WTC11 (cell line): ENCODE data around the gene KCNIP4. TPM values are rescaled to one million over a fixed set of nuclear protein-coding genes. Genes with fewer than 3 reads are reported as not detected.

Experiments used
- ATAC-seq: fragments of 200-7000 bp; cut with Tn5 transposase; 2 replicates; pipeline ENCODE4 v1.10.0; 2021; ENCODE audit warnings: mild to moderate bottlenecking, moderate library complexity
- CTCF ChIA-PET: fragments of 300-600 bp; sonication (Branson Sonifier 250); formaldehyde crosslinking; loops from one replicate; lab custom pipeline; 2021; ENCODE audit warnings: antibody characterized with exemption; lab: Charles Lee
- POLR2A ChIA-PET: fragments of 350-600 bp; sonication (Branson Sonifier 250); formaldehyde crosslinking; loops from one replicate; lab custom pipeline; 2021; ENCODE audit warnings: antibody characterized with exemption; lab: Charles Lee
- DNase-seq: peaks from one replicate; pipeline ENCODE4 v3.0.0; 2021; ENCODE audit warnings: low spot score
- H3K27ac Mint-ChIP-seq: 2 replicates; pipeline ENCODE4 v1.8.0; 2021; ENCODE audit warnings: mixed read lengths
- H3K27me3 Mint-ChIP-seq: 2 replicates; pipeline ENCODE4 v1.8.0; 2021; ENCODE audit warnings: low read depth, mild to moderate bottlenecking, moderate library complexity, mixed read lengths
- H3K36me3 Mint-ChIP-seq: 2 replicates; pipeline ENCODE4 v1.8.0; 2021; ENCODE audit warnings: mixed read lengths
- H3K4me1 Mint-ChIP-seq: 2 replicates; pipeline ENCODE4 v1.8.0; 2022; ENCODE audit warnings: mixed read lengths
- H3K4me3 Mint-ChIP-seq: 2 replicates; pipeline ENCODE4 v1.8.0; 2021; ENCODE audit warnings: mild to moderate bottlenecking, moderate library complexity, mixed read lengths
- H3K9me3 Mint-ChIP-seq: 2 replicates; pipeline ENCODE4 v1.8.0; 2021; ENCODE audit warnings: mixed read lengths
- ATF6 ChIP-seq: sonication (generic); formaldehyde crosslinking; IDR thresholded peaks from 2 replicates; pipeline ENCODE4 v1.8.1; 2023; ENCODE audit warnings: mild to moderate bottlenecking, missing genetic modification reagents
- CREB1 ChIP-seq: sonication (generic); formaldehyde crosslinking; IDR thresholded peaks from 2 replicates; pipeline ENCODE4 v1.8.0; 2023; ENCODE audit warnings: mild to moderate bottlenecking, missing genetic modification reagents
- E2F4 ChIP-seq: sonication (generic); formaldehyde crosslinking; IDR thresholded peaks from 2 replicates; pipeline ENCODE4 v1.8.1; 2022; ENCODE audit warnings: low read depth, mild to moderate bottlenecking, moderate library complexity, missing genetic modification reagents, borderline replicate concordance
- ESRRA ChIP-seq: sonication (generic); formaldehyde crosslinking; IDR thresholded peaks from 2 replicates; pipeline ENCODE4 v1.8.1; 2022; ENCODE audit warnings: mild to moderate bottlenecking, missing genetic modification reagents, borderline replicate concordance
- ETV6 ChIP-seq: sonication (generic); formaldehyde crosslinking; IDR thresholded peaks from 2 replicates; pipeline ENCODE4 v1.8.1; 2022; ENCODE audit warnings: mild to moderate bottlenecking, missing genetic modification reagents
- FOXJ3 ChIP-seq: sonication (generic); formaldehyde crosslinking; IDR thresholded peaks from 2 replicates; pipeline ENCODE4 v1.9.0; 2021; ENCODE audit warnings: missing genetic modification reagents, mild to moderate bottlenecking, borderline replicate concordance
- FOXK1 ChIP-seq: sonication (generic); formaldehyde crosslinking; IDR thresholded peaks from 2 replicates; pipeline ENCODE4 v1.8.0; 2022; ENCODE audit warnings: mild to moderate bottlenecking, moderate library complexity, missing genetic modification reagents
- GRHL2 ChIP-seq: fragments of 250-450 bp; sonication (Bioruptor Pico); IDR thresholded peaks from 2 replicates; pipeline ENCODE4 v1.8.0; 2022; ENCODE audit warnings: mild to moderate bottlenecking, moderate library complexity; ENCODE audit not compliant: insufficient replicate concordance, severe bottlenecking
- GTF2I ChIP-seq: fragments of 250-450 bp; sonication (Bioruptor Pico); conservative IDR thresholded peaks from 2 replicates; pipeline ENCODE4 v1.4.0; 2021; ENCODE audit warnings: mild to moderate bottlenecking
- JUN ChIP-seq: sonication (generic); formaldehyde crosslinking; IDR thresholded peaks from 2 replicates; pipeline ENCODE4 v1.8.0; 2023; ENCODE audit warnings: mild to moderate bottlenecking, missing genetic modification reagents
- KAT7 ChIP-seq: sonication (generic); formaldehyde crosslinking; IDR thresholded peaks from 2 replicates; pipeline ENCODE4 v1.8.1; 2023; ENCODE audit warnings: missing genetic modification reagents, mild to moderate bottlenecking, borderline replicate concordance
- MAX ChIP-seq: sonication (generic); formaldehyde crosslinking; IDR thresholded peaks from 2 replicates; pipeline ENCODE4 v1.8.0; 2022; ENCODE audit warnings: mild to moderate bottlenecking, missing genetic modification reagents
- MXD4 ChIP-seq: fragments of 250-450 bp; sonication (Bioruptor Pico); IDR thresholded peaks from 2 replicates; pipeline ENCODE4 v1.8.0; 2021; ENCODE audit warnings: mild to moderate bottlenecking, moderate library complexity, borderline replicate concordance
- MYBL2 ChIP-seq: sonication (generic); formaldehyde crosslinking; IDR thresholded peaks from 2 replicates; pipeline ENCODE4 v1.8.1; 2023; ENCODE audit warnings: mild to moderate bottlenecking, moderate library complexity, missing genetic modification reagents
- NFE2L1 ChIP-seq: sonication (generic); formaldehyde crosslinking; IDR thresholded peaks from 2 replicates; pipeline ENCODE4 v1.8.1; 2023; ENCODE audit warnings: missing genetic modification reagents
- OVOL2 ChIP-seq: fragments of 250-450 bp; sonication (Bioruptor Pico); IDR thresholded peaks from 2 replicates; pipeline ENCODE4 v1.9.0; 2021; ENCODE audit warnings: mild to moderate bottlenecking, borderline replicate concordance
- RELA ChIP-seq: sonication (generic); formaldehyde crosslinking; IDR thresholded peaks from 2 replicates; pipeline ENCODE4 v1.8.1; 2022; ENCODE audit warnings: missing genetic modification reagents, mild to moderate bottlenecking, borderline replicate concordance
- STAT6 ChIP-seq: sonication (generic); formaldehyde crosslinking; conservative IDR thresholded peaks from 2 replicates; pipeline ENCODE4 v1.8.1; 2023; ENCODE audit warnings: mild to moderate bottlenecking, low read depth, missing genetic modification reagents, moderate library complexity
- ZBTB43 ChIP-seq: sonication (generic); formaldehyde crosslinking; IDR thresholded peaks from 2 replicates; pipeline ENCODE4 v1.8.1; 2023; ENCODE audit warnings: mild to moderate bottlenecking, missing genetic modification reagents
- ZMAT4 ChIP-seq: fragments of 250-450 bp; sonication (Bioruptor Pico); IDR thresholded peaks from 2 replicates; pipeline ENCODE4 v1.9.0; 2021; ENCODE audit warnings: mild to moderate bottlenecking
- ZNF138 ChIP-seq: sonication (generic); formaldehyde crosslinking; conservative IDR thresholded peaks from 2 replicates; pipeline ENCODE4 v1.8.1; 2022; ENCODE audit warnings: mild to moderate bottlenecking, moderate library complexity, missing genetic modification reagents
- ZNF263 ChIP-seq: sonication (generic); formaldehyde crosslinking; IDR thresholded peaks from 2 replicates; pipeline ENCODE4 v1.8.1; 2022; ENCODE audit warnings: low read depth, mild to moderate bottlenecking, moderate library complexity, missing genetic modification reagents
- ZNF317 ChIP-seq: sonication (generic); formaldehyde crosslinking; IDR thresholded peaks from 2 replicates; pipeline ENCODE4 v1.8.1; 2023; ENCODE audit warnings: low read depth, mild to moderate bottlenecking, moderate library complexity, missing genetic modification reagents, borderline replicate concordance
- ZNF416 ChIP-seq: fragments of 250-450 bp; sonication (Bioruptor Pico); IDR thresholded peaks from 2 replicates; pipeline ENCODE4 v1.9.0; 2021; ENCODE audit warnings: mild to moderate bottlenecking, inconsistent platforms
- ZNF423 ChIP-seq: fragments of 250-450 bp; sonication (Bioruptor Pico); IDR thresholded peaks from 2 replicates; pipeline ENCODE4 v2.1.2; 2022; ENCODE audit warnings: mild to moderate bottlenecking, moderate library complexity
- total RNA-seq: library from RNA; stranded (reverse); gene quantifications from 3 replicates; pipeline ENCODE4 v1.2.3, GENCODE V29; 2021

Gene KCNIP4
- total RNA-seq, 1 experiment from 2014 or later = not detected

GRCh38 chr4:21960793-21961192 is 12.2 kb upstream of the KCNIP4 start (continued):
- TF ChIP-seq STAT6 (CRISPR knock-in tag) = no peak
- no peak for TF ChIP-seq GTF2I (CRISPR knock-in tag)
- no peak for TF ChIP-seq MXD4

GRCh38 chr4:21954916-21955315 is 6.3 kb upstream of the KCNIP4 start:
- TF ChIP-seq ZNF423 (no peak), JUN (CRISPR knock-in tag) (no peak), ZMAT4 (CRISPR knock-in tag) (no peak), ZNF138 (no peak), FOXK1 (no peak), KAT7 (CRISPR knock-in tag) (no peak), FOXJ3 (CRISPR knock-in tag) (no peak), CREB1 (CRISPR knock-in tag) (no peak), GRHL2 (CRISPR knock-in tag) (no peak), STAT6 (CRISPR knock-in tag) (no peak), NFE2L1 (CRISPR knock-in tag) (no peak), ESRRA (CRISPR knock-in tag) (no peak), ZNF317 (CRISPR knock-in tag) (no peak), MAX (no peak), ZNF416 (CRISPR knock-in tag) (no peak)
- no peak overlapping the region for H3K27ac Mint-ChIP-seq
- ChIA-PET POLR2A (no interaction called here), CTCF (interaction anchor here (0.6 to 1.5 kb wide), 3 partner anchors 164 to 282 kb away, joined by 3 to 4 read pairs (median 4); no protein-coding TSS in a partner anchor)
- H3K4me3 Mint-ChIP-seq = no peak overlapping the region
- H3K9me3 Mint-ChIP-seq = peaks cover 7% of the 10 kb centered on the region; the same call in 1 of the 2 replicates
- 0 out of 2 replicates have a peak, but pooled peaks cover under 1% of the 10 kb centered on the region for H3K4me1 Mint-ChIP-seq
- H3K36me3 Mint-ChIP-seq = no peaks in the 10 kb centered on the region
- no peak for DNase-seq
- peaks cover 6% of the 10 kb centered on the region for H3K27me3 Mint-ChIP-seq
- no peak for ATAC-seq

- Mint-ChIP-seq H3K27ac (no peak overlapping the region), H3K27me3 (peaks cover 17% of the 10 kb centered on the region), H3K4me1 (0 out of 2 replicates have a peak, but pooled peaks cover 7% of the 10 kb centered on the region), H3K4me3 (no peak overlapping the region), H3K9me3 (peaks cover 7% of the 10 kb centered on the region; the same call in 1 of the 2 replicates), H3K36me3 (no peaks in the 10 kb centered on the region)
- POLR2A ChIA-PET = no interaction called here
- CTCF ChIA-PET = no interaction called here
- ATAC-seq (no peak), DNase-seq (no peak)
- TF ChIP-seq ZNF317 (CRISPR knock-in tag) = no peak
- TF ChIP-seq RELA (CRISPR knock-in tag) = no peak
- no peak for TF ChIP-seq E2F4 (CRISPR knock-in tag)
- no peak for TF ChIP-seq ZNF263 (CRISPR knock-in tag)
- no peak for TF ChIP-seq OVOL2 (CRISPR knock-in tag)
- TF ChIP-seq ATF6 = no peak
- no peak for TF ChIP-seq ZNF423
- TF ChIP-seq ETV6 (CRISPR knock-in tag) = no peak
- no peak for TF ChIP-seq MYBL2
- TF ChIP-seq ZBTB43 (CRISPR knock-in tag) = no peak
These were observed 5.1 kb upstream of the KCNIP4 start for GRCh38 chr4:21953653-21954052.
